ENCODE results near the gene C1QTNF8. TPM values are rescaled to one million over a fixed set of nuclear protein-coding genes. Genes with fewer than 3 reads are reported as not detected.

The C1QTNF8 gene
- total RNA-seq, 2 donors from 2014 or later = not detected

GRCh38 chr16:1054660-1055556, 41.1 kb downstream of the C1QTNF8 start:
- intact Hi-C loops (cut with DNase I) = loop anchor here (5.0 to 10.0 kb wide), 3 partner anchors 238 to 343 kb away; no protein-coding TSS in a partner anchor
- peak; percentile 90 for DNase-seq (ENCODE audit: low spot score)

DNA sequence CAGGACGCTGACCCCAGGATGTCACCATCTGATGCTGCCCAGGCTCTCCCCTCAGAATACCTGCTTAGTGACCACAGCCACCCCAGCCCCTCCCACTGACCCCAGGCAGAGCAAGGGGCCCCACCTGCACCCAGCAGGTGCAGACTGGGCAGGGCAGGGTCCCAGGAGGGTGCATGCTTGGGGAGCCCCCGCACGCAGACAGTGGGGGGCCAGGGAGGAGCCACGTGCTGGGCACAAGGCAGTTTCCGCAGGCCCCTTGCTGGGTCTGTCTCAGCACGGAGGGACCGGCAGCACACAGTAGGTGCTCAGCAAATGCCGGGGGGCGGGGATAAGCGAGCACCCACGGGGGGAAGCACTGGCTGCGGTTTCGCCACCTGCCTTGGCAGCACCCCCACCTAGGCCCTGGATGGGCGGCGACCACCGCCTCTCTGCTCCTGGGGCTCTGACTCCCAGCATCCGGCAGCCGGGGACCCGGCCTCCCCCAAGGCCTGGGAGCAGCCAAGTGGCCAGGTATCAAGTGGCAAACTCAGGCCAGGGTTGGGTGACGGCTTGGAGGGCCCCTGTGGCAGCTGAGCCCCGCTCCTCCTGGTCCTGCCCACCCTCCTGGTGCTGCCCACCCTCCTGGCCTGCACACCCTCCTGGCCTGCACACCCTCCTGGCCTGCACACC, 42.2 kb downstream of the C1QTNF8 start:
- intact Hi-C loops (cut with DNase I) = loop anchor here (5.0 to 10.0 kb wide), 3 partner anchors 237 to 342 kb away; no protein-coding TSS in a partner anchor
- no peak for DNase-seq (ENCODE audit: low spot score)

DNA sequence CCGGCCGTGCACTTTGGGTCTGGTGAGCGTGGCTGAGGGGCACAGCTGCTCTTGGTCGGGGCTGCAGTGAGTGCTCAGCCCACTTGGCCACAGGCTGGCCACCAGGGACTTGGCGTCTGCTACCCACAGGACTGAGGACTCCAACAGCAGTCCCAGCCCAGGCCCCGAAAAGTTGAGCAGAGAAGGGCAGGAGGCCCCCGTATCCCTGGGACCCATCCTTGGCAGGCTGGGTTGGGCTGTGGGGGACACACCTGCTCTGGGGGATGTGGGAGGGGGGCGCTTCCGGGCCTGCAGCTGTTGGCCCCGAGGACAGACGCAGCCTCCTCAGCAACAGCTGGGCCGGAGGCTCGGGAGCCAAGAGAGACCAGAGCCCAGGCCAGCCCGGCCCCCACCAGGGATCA, 42.9 kb downstream of the C1QTNF8 start:
- intact Hi-C loops (cut with DNase I) = loop anchor here (5.0 to 10.0 kb wide), 3 partner anchors 236 to 341 kb away; no protein-coding TSS in a partner anchor
- no peak for DNase-seq (ENCODE audit: low spot score)

- DNase-seq (ENCODE audit: low spot score) = no peak
- intact Hi-C loops (cut with DNase I) = loop anchor here (5.0 to 10.0 kb wide), 3 partner anchors 235 to 340 kb away; no protein-coding TSS in a partner anchor
Observed at GRCh38 chr16:1052721-1053120, 43.3 kb downstream of the C1QTNF8 start.

DNA sequence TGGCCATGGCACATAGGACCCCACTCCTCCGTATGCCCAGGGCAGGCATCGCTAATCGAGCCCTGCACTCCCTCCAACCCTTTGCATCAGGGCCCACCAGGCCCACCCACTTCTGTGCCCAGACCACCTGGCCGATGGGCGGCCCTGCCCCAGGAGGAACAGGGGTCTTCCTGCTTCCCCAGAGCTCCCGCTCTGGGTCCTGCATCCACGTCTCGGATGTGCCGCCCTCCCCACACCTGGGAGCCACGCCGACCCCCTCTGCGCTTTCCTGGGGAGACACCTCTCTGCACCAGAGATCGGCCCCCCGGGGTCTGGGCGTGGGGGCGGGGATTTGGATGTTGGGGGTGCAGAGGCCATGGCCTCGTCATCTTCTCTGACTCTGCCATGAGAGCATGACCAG, 44.6 kb downstream of the C1QTNF8 start:
- no peak for DNase-seq (ENCODE audit: low spot score)
- intact Hi-C loops (cut with DNase I) = loop anchor here (5.0 to 10.0 kb wide), 3 partner anchors 234 to 339 kb away; no protein-coding TSS in a partner anchor

DNA sequence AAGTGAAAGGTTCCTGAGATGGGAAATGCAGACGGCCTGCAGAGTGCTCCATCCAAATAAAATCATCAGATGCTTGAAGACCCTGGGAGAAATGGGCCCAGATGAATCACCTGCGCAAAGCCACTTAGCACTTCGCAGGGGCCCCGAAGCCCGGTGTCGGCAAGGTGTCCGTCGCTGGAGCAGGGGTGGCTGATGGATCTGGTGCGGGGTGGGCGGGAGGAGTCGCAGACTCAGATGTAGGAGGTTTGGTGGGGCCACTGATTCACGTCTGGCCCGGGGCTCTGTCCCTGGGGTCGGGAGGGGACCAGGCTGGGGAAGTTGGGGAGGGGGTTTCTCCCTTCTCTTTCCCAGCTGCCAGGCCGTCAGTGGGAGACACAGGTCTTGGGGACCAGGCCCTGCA, 45.1 kb downstream of the C1QTNF8 start:
- no peak for DNase-seq (ENCODE audit: low spot score)
- intact Hi-C loops (cut with DNase I) = loop anchor here (5.0 to 10.0 kb wide), 3 partner anchors 234 to 339 kb away; no protein-coding TSS in a partner anchor

GRCh38 chr16:1050516-1050915, 45.5 kb downstream of the C1QTNF8 start:
- intact Hi-C loops (cut with DNase I) = loop anchor here (5.0 to 10.0 kb wide), 3 partner anchors 233 to 338 kb away; no protein-coding TSS in a partner anchor

DNA sequence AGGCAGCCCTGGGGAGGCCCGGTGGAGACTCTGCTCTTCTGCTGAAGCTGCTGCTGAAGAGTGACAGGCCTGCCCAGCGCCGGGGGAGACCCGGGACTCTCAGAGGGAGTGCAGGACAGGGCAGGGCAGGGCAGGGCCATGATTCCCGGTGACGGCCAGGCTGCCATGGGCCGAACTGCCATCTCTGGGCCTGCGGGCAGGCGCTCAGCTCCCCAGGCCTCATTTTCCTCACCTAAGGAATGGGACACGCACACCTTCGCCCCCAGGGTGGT, 46.1 kb downstream of the C1QTNF8 start:
- intact Hi-C loops (cut with DNase I) = loop anchor here (5.0 to 10.0 kb wide), 3 partner anchors 233 to 338 kb away; no protein-coding TSS in a partner anchor
- DNase-seq (ENCODE audit: low spot score) = no peak

More at GRCh38 chr16:1050516-1050915, 45.5 kb downstream of the C1QTNF8 start:
- no peak for DNase-seq (ENCODE audit: low spot score)

DNA sequence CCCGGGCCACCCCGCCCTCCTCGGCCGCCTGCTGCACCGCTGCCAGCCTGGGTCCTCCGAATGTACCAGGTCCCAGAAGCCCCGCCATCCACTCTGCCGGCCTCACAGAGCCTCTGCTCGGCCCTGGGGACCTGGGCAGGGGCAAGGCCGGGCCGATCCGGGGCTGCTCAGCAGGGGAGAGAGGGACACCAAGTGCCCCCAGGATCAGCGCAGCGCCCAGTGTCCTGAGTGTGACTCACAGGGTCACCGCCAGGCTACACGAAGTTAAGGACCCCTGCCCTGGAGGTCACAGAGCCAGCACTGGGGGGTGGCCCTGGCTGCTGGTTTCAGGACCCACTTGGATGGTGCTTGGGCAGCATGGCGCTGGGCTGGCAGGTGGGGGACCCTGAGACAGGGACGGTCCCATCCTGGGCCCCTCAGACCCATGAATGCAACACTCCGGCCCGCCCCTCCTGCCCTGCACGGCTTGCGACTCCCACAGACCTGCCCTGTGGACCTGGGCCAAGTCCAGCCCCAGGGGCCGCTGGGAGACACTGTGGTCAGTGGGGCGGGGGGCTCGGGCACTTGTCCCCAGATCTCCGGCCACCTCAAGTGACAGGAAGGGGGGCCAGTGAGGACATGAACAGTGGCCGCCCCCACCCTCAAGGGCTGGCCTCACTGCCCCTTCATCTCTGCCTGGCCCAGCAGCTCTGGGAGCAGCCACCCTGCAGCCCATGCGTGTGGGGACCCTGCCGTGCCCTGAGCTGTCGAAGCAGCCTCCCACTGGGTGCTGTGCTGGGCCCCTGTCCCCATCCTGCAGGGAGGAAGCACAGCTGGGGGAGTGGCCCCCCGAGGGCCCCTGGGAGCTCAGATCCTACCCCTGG, 46.7 kb downstream of the C1QTNF8 start:
- intact Hi-C loops (cut with DNase I) = no loop called here
- no peak for DNase-seq (ENCODE audit: low spot score)

GRCh38 chr16:1048442-1049112, 47.5 kb downstream of the C1QTNF8 start:
- DNase-seq (ENCODE audit: low spot score) = no peak
- intact Hi-C loops (cut with DNase I) = no loop called here

- DNase-seq (ENCODE audit: low spot score) = no peak
- intact Hi-C loops (cut with DNase I) = loop anchor here in 1 of 2 donors (2.0 kb wide), 1 partner anchor 69 kb away; no protein-coding TSS in a partner anchor
Observed at GRCh38 chr16:1047801-1048200, 48.2 kb downstream of the C1QTNF8 start.

DNA sequence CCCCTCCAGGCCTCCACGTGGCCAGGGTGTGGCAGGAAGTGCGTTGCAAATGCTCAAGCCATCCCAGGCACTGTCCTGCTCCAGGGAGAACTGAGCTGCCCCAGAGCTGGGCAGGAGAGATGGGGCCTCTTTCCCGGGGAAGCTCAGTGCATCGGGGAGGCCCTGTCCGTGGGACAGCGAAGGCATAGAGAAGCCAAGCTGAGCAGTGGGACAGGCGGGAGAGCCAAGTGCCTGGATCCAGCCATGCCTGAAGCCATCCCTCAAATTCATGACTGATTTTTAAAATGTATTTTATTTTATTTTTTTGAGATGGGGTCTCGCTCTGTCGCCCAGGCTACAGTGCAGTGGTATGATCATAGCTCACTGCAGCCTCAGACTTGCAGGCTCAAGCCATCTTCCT, 48.9 kb downstream of the C1QTNF8 start:
- intact Hi-C loops (cut with DNase I) = loop anchor here in 1 of 2 donors (2.0 kb wide), 1 partner anchor 70 kb away; no protein-coding TSS in a partner anchor
- no peak for DNase-seq (ENCODE audit: low spot score)

- intact Hi-C loops (cut with DNase I) = loop anchor here in 1 of 2 donors (2.0 kb wide), 1 partner anchor 71 kb away; no protein-coding TSS in a partner anchor
- no peak for DNase-seq (ENCODE audit: low spot score)
Observed at GRCh38 chr16:1045993-1046911, 49.8 kb downstream of the C1QTNF8 start.

- intact Hi-C loops (cut with DNase I) = no loop called here
- no peak for DNase-seq (ENCODE audit: low spot score)
Observed at GRCh38 chr16:1045310-1045992, 50.6 kb downstream of the C1QTNF8 start.

DNA sequence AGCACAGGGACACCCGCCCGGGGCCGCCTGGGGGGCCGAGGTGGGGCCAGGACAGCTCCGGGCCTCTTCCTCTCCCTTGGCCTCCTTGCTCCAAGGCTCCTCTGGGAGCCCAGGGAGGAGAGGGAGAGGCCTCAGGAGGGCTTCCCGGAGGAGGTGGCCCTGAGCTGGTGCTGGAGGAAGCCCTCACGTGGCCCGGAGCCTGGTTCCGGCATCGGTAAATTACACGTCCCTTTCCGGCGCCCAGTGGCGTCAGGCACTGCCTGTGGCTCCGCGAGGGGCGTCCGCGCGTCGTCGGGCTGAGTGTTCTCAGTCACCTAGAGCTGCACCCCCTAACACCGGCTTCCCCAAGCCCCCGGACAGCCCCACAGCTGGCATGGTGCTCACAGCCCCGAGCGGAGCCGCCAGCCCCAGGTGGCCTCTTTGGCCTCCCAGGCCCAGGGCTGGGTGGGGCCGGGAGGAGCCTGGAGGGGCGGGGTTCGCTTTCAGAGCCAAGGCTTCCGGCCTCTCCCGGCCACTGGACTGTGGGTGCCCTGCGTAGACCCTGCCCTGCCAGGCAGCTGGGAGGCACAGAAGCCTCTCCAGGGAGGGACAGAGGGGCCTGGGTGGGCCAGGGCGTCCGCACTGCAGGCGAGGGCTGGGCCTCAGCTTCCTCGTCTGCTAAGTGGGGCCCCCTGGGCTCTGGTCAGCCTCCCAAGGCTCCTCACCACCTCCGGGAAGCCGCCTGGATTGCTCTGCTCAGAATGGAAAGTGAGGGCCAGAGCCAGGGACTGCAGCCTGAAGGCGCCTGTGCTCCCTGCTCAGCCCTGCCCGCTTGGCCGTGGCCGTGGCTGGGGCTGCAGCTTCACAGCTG, 51.4 kb downstream of the C1QTNF8 start:
- intact Hi-C loops (cut with DNase I) = no loop called here
- no peak for DNase-seq (ENCODE audit: low spot score)

DNA sequence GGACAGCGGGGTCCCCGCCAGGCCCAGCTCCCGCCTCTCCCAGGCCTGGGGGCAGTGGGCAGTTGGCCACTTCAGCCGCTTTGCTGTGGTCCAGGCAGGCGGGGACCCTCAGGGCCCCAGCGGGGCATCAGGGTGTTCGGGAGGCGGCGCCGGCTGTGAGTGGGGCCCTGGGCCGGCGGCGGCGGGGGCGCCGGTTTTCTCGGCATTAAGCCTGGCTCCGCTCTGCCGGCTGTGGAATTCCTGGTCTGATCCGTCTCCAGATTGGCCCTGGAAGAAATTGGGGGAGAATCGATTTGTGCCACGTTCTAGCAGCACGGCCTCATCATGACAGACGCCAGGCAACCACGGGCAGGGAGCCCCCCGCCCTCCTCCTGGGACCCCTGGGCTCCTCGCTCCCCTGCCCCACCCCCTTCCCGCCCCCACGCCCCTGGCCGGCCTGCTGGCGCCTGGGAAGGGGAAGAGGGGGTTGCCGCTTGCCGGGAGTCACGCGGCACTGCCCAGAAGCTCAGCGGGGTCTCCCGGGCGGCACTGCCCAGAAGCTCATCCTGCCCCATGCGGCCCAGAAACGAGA, 52.1 kb downstream of the C1QTNF8 start:
- intact Hi-C loops (cut with DNase I) = no loop called here
- no peak for DNase-seq (ENCODE audit: low spot score)
